ENCODE measurements around the gene NEK6. TPM values are rescaled to one million over a fixed set of nuclear protein-coding genes. Genes with fewer than 3 reads are reported as not detected.

NEK6 gene
- polyA plus RNA-seq, 3 donors: 15.8 to 24.6 (median 18.3) TPM

DNA sequence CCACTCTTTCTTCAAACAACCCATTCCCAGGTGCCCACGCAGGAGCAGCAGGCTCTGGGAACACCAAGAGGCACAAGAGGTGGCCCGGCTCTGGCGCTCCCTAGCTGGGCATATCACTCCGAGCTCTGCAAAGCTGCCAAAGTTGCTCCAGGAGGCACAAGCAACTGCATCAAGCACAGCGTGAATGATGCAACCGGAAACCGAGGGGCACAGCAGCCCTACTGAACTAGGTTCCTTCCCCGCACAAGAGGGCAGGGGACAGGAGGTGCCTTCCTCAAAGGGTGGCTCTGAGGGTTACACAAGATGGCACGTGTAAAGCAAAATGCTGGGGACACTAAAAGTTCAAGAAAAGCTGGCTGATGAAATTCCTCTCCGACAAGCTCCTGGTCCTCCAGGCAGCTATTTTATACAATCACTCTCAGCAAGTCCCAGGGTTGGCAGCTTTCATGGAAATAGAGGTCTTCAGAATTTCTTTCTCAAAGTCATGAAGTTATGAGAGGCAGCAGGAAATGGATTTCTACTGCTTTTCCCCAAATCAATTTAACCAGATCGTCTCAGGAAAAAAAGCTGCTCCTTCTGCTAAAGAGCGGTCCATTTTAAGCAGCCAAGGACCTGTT, 134.6 kb downstream of the NEK6 start:
- no peak overlapping the region for H3K27ac ChIP-seq (ENCODE audit: low read depth, low read length)
- WGBS, 3 donors: 59 to 84% (median 71%) methylated on average over 12 of the region's 12 CpGs

DNA sequence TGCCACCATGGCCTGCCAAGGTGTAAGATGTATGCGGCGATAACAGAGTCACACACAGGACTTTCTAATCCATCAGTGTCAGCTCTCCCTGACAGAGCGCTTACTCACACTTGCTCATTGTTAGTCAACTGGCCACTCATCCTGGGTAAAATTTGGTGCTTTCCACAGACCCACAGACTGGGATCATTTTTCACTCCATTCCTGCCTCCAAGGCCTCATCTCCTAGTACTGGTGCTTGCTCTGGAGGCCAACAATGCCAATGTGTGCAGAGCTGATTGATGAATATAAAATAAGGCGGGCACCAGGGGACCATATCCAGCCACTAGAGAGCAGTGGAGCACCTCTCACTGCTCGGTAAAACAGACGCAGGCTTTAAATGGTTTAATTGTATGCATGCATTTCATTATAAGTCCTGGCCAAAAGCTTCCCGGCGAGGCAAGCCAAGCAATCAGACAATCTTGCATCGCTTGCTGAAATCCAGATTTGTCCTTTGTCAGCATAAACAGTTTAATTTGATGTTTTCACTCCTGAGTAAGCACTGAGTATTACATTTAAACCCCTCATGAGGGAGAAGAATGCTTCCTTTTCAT, 135.2 kb downstream of the NEK6 start:
- WGBS, 3 donors: 54 to 67% (median 61%) methylated on average over 9 of the region's 9 CpGs
- no peak overlapping the region for H3K27ac ChIP-seq (ENCODE audit: low read depth, low read length)

DNA sequence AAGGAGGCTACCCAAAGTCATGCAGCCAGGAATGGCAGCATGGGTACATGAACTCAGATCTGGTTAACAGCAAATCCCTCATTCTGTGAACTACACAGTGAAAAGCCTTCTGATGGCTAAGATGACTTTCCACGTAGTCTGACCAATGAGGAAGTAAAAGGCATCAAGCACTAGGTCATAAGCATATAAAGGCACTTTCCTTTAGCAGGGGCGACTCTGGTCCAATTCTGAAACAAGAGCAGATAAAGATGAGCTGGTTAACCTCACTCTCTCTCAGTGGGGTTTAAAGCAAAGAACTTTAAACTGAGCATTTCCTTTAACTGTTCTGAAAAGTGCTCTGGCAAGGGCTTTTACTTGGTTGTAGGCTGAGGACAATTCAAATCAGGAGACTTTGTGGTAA, 136.4 kb downstream of the NEK6 start:
- no peak overlapping the region for H3K27ac ChIP-seq (ENCODE audit: low read depth, low read length)
- WGBS, 3 donors: 58 to 91% (median 66%) methylated on average over 2 of the region's 2 CpGs

DNA sequence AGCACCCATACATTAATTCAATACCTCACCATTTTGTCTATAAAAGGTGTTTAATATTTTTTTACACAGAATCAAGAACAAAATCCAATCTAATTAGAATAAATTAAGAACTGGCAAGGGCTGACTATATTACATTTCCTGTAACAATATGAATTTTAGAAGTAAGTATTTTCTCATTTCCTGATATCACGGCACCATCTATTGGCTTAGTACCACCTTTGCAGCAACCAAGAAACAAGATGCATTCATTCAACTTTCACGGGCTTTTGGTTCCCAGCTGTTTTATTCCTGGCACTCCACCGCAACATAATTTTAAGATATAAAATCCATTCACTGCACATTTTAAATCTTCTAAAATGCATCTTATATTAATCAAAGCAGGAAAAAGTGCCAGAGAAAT, 136.8 kb downstream of the NEK6 start:
- 69 to 86% (median 79%) methylated on average over 3 of the region's 3 CpGs for WGBS, 3 donors
- no peak overlapping the region for H3K27ac ChIP-seq (ENCODE audit: low read depth, low read length)

DNA sequence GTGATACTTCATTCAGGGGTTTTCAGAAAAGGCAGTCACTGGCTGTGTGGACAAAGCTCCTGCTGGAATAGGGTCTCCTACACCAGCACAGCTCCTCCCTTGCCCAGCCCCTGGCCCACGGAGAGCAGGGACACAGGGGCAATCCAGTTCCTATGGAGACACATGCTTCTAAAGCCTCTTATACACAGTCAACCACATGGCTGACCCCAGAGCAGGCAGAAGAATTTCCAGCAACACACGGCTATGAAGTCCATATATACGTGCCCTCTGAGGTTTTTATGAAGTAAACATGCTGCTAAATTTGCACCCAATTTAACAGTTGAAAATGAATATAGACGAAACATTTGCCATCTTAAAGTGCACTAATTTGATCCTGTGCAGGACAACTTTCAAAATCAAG, 138.1 kb downstream of the NEK6 start:
- 86 to 88% (median 87%) methylated on average over 4 of the region's 4 CpGs for WGBS, 3 donors
- H3K27ac ChIP-seq (ENCODE audit: low read depth, low read length): no peak overlapping the region

DNA sequence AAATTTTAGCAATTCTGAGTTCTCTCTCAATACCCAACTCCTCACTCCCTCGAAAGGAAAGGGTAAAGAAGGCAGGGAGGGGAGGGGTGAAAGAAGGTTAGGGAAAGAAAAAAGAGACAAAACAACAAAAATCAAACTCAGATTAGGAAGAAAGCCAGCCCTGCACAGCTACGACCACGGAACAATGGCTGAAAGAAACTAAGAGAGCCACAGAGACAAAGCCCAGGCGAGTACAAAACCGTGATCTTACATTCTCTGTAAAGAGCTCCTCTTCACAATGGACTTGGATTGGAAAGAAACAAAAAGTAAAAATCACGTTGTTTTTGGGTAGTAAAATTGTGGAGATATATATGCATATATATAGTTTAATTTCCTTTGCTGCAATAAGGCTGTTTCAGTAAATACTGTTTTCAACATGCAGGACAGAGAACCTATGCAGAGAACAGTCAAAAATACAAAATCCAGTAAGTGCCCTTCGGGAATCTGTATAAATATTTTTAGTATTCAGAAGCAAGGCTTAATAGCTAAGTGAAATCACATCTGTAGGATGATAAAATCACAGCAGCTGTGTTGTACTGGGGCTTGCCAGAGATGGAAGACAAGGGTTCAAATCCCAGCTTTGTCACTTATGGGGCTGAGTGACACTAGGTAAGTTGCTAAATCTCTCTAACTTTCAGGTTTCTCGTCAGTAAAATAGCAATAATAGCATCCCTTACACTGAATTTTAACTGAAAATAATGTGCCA, 140.6 kb downstream of the NEK6 start:
- WGBS, 3 donors: 81 to 84% (median 81%) methylated on average over 8 of the region's 8 CpGs
- H3K27ac ChIP-seq (ENCODE audit: low read depth, low read length): no peak overlapping the region

DNA sequence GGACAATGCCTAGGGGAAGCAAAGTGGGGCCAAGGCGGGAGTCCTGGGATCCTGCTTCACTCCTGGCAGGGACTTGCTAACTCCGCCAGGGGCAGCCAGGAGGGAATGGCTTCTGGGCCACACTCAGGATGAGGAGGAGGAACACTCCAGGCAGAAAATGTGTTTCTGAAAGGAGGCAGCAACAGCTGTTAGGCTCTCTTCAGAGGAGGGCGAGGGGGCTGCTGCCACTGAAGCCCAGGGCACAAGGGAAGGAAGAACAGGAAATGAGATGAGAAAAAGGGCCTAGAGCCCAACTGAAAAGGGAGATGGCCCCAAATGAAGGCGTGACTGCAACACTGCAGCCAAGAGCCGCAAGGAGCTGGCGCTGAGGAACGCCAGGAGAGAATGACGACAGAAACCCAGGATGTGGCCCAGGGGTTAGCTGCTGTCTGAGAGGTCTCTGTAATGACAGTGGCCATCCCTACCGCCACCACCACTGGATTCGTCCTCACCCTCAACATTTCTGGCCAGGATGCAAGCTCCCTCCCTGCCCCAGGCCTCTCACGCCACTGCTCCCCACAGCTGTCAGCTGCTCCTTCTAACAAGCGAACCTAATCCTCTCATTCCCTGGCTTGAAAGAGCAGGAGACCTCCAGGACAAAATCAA, 141.7 kb downstream of the NEK6 start:
- no peak overlapping the region for H3K27ac ChIP-seq (ENCODE audit: low read depth, low read length)
- WGBS, 3 donors: 40 to 76% (median 45%) methylated on average over 12 of the region's 12 CpGs

DNA sequence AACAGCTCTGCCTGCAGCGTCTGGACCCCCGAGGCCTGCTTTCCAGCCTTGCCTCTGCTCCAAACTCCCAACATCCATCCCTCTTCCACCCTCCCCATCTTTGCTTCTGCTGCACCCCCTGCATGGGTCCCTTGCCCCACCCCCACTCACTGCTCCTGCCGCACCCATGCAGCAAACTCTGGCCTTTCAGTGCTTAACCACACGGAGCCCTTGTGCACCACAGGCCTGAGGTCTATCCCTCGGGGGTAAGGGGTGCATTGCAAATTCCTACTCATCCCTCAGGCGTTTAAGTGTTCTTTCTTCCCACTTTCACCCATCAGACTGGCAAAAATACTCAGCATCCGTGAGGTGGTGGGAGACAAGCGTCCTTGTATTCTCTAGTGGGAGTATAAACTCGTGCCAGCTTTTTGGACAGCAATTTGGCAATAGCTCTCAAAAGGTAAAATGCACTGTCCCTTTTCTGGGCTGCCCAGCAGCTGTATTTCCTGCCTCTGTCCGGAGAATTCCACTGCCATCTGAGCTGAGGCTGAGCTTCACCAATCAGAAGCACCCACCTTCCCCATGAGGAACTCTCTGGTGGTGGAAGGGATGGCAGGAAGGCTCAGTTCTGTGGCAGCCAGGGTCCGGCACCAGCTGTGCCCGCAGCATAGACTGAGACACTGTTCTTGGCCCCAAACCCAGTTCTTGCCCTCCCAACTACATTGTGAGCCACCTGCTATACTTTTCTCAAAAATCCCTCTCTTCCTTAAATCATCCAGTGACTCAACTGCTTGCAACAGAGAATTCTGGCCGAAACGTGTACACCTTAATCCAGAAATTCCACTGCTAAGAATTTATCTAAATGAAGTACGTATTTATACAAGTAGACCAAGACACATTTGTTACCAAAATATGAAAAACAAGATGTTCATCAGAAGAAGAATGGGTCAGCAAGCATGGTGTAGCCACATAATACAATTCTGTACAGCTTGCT, 142.5 kb downstream of the NEK6 start:
- H3K27ac ChIP-seq (ENCODE audit: low read depth, low read length): no peak overlapping the region
- 47 to 71% (median 52%) methylated on average over 15 of the region's 15 CpGs for WGBS, 3 donors

Other genes starting within 250 kb of the NEK6 start
- 1 to 10 TPM in 1 of 3 donors, under 1 TPM in 2; 0.18 to 1.1 (median 0.53) TPM for gene LHX2, start 246.2 kb upstream of the NEK6 start, polyA plus RNA-seq
- 100 to 1,000 TPM; 133 to 197 (median 137) TPM for gene PSMB7, start 157.5 kb downstream of the NEK6 start, polyA plus RNA-seq
- gene ADGRD2, start 192.5 kb downstream of the NEK6 start, polyA plus RNA-seq: not detected
- under 1 TPM in 1 of 3 donors, not detected in 2; 0.03 TPM for gene NR5A1, start 249.4 kb downstream of the NEK6 start, polyA plus RNA-seq